ENCODE data around the gene STPG1. TPM values are rescaled to one million over a fixed set of nuclear protein-coding genes. Genes with fewer than 3 reads are reported as not detected.

Gene STPG1
- total and polyA plus RNA-seq, 2 donors (not counting 3 experiments of a cell fraction or from before 2014, with no cell fraction given) = 6.3 to 10.2 TPM

DNA sequence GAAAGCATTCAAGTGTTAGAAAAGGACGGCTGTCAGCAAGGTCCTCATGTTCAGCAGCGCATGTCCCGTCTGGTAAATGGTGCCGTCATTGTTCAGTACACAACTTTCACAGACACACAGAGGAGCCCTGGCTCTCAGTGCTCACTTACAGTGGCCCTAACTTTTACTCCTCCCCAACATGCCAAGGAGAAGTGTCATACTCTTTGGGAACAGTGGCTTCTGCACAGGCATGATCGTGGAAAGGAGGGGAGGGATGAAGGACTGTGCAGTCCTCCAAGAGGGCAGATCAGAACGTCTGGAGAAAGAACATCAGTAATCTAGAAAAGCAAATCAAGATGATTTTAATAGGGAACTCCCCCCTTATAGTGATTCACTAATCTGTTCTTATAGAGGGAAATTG lies 98.2 kb downstream of the STPG1 start:
- CTCF ChIA-PET = interaction anchor here (0.9 kb wide), 1 partner anchor 21 kb away, joined by 3 read pairs; no protein-coding TSS in a partner anchor
- POLR2A ChIA-PET = no interaction called here
- Histone ChIP-seq H3K27me3 (ENCODE audit: control insufficient read depth in 2 of 2, insufficient read depth in 2 of 2, low read length in 2 of 2) (peaks cover 26 to 38% of the 10 kb centered on the region in 2 experiments), H3K4me2 (ENCODE audit: insufficient read depth, low read length) (no peak overlapping the region), H3K79me2 (ENCODE audit: control insufficient read depth, insufficient read depth, low read length) (no peaks in the 10 kb centered on the region), H3K9me3 (replicated peaks; ENCODE audit: control insufficient read depth, insufficient read depth, low read length) (no peaks in the 10 kb centered on the region), H3K36me3 (ENCODE audit: control insufficient read depth in 2 of 2, extremely low read depth in 1 of 2, insufficient read depth in 2 of 2, low read length in 2 of 2) (no peaks in the 10 kb centered on the region), H4K20me1 (replicated peaks; ENCODE audit: control insufficient read depth, extremely low read depth, insufficient read depth, low read length) (no peaks in the 10 kb centered on the region), H2AFZ (ENCODE audit: low read depth, low read length) (no peak overlapping the region), H3K9me1 (replicated peaks; ENCODE audit: control insufficient read depth, extremely low read depth, insufficient read depth, low read length) (no peaks in the 10 kb centered on the region), H3K4me1 (ENCODE audit: control insufficient read depth, extremely low read depth, insufficient read depth, low read length) (no peaks in the 10 kb centered on the region), H3K4me3 (replicated peaks in 1 of 3; ENCODE audit: insufficient read depth in 1 of 3, low read depth in 1 of 3, low read length in 3 of 3) (no peak overlapping the region), H3K27ac (ENCODE audit: insufficient read depth, low read depth, low read length) (no peak overlapping the region), H3K9ac (replicated peaks; ENCODE audit: extremely low read depth, insufficient read depth, low read length) (no peak overlapping the region)
- FAIRE-seq (no peak), DNase-seq (ENCODE audit: low read depth, low spot score) (no peak)
- dilution Hi-C loops (cut with MboI; ENCODE audit: extremely low pct_ligation_motif_present, low sequenced_read_pairs) = no loop called here
- TF ChIP-seq EZH2 (IDR thresholded peaks at IDR 0.05; ENCODE audit: borderline replicate concordance, low read depth, low read length, severe bottlenecking) (no peak), POLR2A (IDR thresholded peaks at IDR 0.05; ENCODE audit: low read depth, low read length) (no peak), FOS (IDR thresholded peaks at IDR 0.05; ENCODE audit: borderline replicate concordance, insufficient read depth, low read length) (no peak), POLR2AphosphoS5 (IDR thresholded peaks at IDR 0.05; ENCODE audit: insufficient read depth, low read depth, low read length) (no peak), JUN (IDR thresholded peaks at IDR 0.05; ENCODE audit: borderline replicate concordance, insufficient read depth, insufficient read length, low read depth) (no peak), MYC (IDR thresholded peaks at IDR 0.05; ENCODE audit: low read depth, low read length) (no peak), GATA2 (IDR thresholded peaks at IDR 0.05; ENCODE audit: insufficient read depth, insufficient read length, low read depth, low read length) (no peak)
- TF ChIP-seq, protein P1, sequence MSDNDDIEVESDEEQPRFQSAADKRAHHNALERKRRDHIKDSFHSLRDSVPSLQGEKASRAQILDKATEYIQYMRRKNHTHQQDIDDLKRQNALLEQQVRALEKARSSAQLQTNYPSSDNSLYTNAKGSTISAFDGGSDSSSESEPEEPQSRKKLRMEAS (IDR thresholded peaks at IDR 0.05; ENCODE audit: insufficient read depth, insufficient read length) = no peak
- TF ChIP-seq, protein P2, sequence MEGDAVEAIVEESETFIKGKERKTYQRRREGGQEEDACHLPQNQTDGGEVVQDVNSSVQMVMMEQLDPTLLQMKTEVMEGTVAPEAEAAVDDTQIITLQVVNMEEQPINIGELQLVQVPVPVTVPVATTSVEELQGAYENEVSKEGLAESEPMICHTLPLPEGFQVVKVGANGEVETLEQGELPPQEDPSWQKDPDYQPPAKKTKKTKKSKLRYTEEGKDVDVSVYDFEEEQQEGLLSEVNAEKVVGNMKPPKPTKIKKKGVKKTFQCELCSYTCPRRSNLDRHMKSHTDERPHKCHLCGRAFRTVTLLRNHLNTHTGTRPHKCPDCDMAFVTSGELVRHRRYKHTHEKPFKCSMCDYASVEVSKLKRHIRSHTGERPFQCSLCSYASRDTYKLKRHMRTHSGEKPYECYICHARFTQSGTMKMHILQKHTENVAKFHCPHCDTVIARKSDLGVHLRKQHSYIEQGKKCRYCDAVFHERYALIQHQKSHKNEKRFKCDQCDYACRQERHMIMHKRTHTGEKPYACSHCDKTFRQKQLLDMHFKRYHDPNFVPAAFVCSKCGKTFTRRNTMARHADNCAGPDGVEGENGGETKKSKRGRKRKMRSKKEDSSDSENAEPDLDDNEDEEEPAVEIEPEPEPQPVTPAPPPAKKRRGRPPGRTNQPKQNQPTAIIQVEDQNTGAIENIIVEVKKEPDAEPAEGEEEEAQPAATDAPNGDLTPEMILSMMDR (IDR thresholded peaks at IDR 0.05; ENCODE audit: extremely low read depth in 1 of 2, insufficient read depth in 1 of 2, low read depth in 1 of 2, low read length in 2 of 2) = no peak
- BruUV-seq (replicated peaks) = no TSS peak
- intact Hi-C loops (cut with micrococcal nuclease) = no loop called here

Measured in endothelial cell of umbilical vein (primary cell).